CD4-positive, alpha-beta T cell treated with Interleukin-2 at 100 ng/mL for 4 hours (primary cell): Measurements from ENCODE around the gene XPOT.
A peak's percentile ranks its signal among the peaks of the same experiment; 100 is the strongest.

Experiments
- DNase-seq: peaks from one replicate; pipeline ENCODE4 v3.0.0-alpha.2; 2020; ENCODE audit warnings: low spot score

Gene XPOT

GRCh38 chr12:64418209-64418608 is 14.0 kb downstream of the XPOT start:
- no peak for DNase-seq

- no peak for DNase-seq
Observed at GRCh38 chr12:64419696-64420095, 15.5 kb downstream of the XPOT start.

- DNase-seq: no peak
Observed at GRCh38 chr12:64427988-64428387, 23.8 kb downstream of the XPOT start.

GRCh38 chr12:64428956-64429355 is 24.8 kb downstream of the XPOT start:
- DNase-seq: no peak

GRCh38 chr12:64430886-64431285 is 26.7 kb downstream of the XPOT start:
- DNase-seq: no peak

GRCh38 chr12:64431791-64432190 is 27.6 kb downstream of the XPOT start:
- DNase-seq: no peak

GRCh38 chr12:64433915-64434314 is 29.7 kb downstream of the XPOT start:
- no peak for DNase-seq

GRCh38 chr12:64440100-64440499 is 35.9 kb downstream of the XPOT start:
- DNase-seq: no peak

- no peak for DNase-seq
Observed at GRCh38 chr12:64445490-64445889, 41.3 kb downstream of the XPOT start.

GRCh38 chr12:64446295-64446694 is 42.1 kb downstream of the XPOT start:
- no peak for DNase-seq

GRCh38 chr12:64450057-64450640 is 46.0 kb downstream of the XPOT start:
- no peak for DNase-seq

GRCh38 chr12:64450711-64451486 is 46.7 kb downstream of the XPOT start:
- DNase-seq: no peak

- peak; percentile 59 for DNase-seq
Observed at GRCh38 chr12:64451687-64452558, 47.7 kb downstream of the XPOT start, which contains the start of gene TBK1. TSS of gene TBK1 (plus strand) at chr12:64452120. CDS start at chr12:64455871, 3,751 bp downstream.

GRCh38 chr12:64452559-64453329 is 48.6 kb downstream of the XPOT start:
- peak; percentile 31 for DNase-seq

- no peak for DNase-seq
Observed at GRCh38 chr12:64455506-64455905, 51.3 kb downstream of the XPOT start.

GRCh38 chr12:64456119-64456518 is 51.9 kb downstream of the XPOT start:
- DNase-seq: no peak

GRCh38 chr12:64457032-64457431 is 52.8 kb downstream of the XPOT start:
- DNase-seq: peak; percentile 63

GRCh38 chr12:64457466-64457865 is 53.3 kb downstream of the XPOT start:
- no peak for DNase-seq

- no peak for DNase-seq
Observed at GRCh38 chr12:64457923-64458322, 53.7 kb downstream of the XPOT start.

GRCh38 chr12:64459394-64459891 is 55.3 kb downstream of the XPOT start:
- no peak for DNase-seq

GRCh38 chr12:64461634-64462414 is 57.6 kb downstream of the XPOT start:
- DNase-seq: no peak
